Small intestine (tissue), 7 donors: ENCODE measurements around the gene CCS. TPM values are rescaled to one million over a fixed set of nuclear protein-coding genes. Genes with fewer than 3 reads are reported as not detected.

Experiments used
- DNase-seq, 2 donors: peaks; one replicate each; pipeline versions ENCODE4 v3.0.0 to v3.0.0-alpha.2; 2013
- FAIRE-seq: peaks from 2 replicates; lab custom pipeline; 2012; peaks lifted over from hg19 to GRCh38; lab: Jason Lieb, UNC
- H3K27ac ChIP-seq, 3 donors: one replicate each; pipeline ENCODE4 v1.5.1; 2013; ENCODE audit warnings: low read length in 2 of 3, mild to moderate bottlenecking in 2 of 3, control low read depth in 1 of 3, inconsistent platforms in 1 of 3, low read depth in 1 of 3, moderate library complexity in 1 of 3
- H3K27me3 ChIP-seq, 3 donors: one replicate each; pipeline ENCODE4 v1.6.1; 2013; ENCODE audit warnings: low read length in 3 of 3, inconsistent platforms in 1 of 3; ENCODE audit not compliant: control insufficient read depth in 3 of 3, insufficient read depth in 3 of 3
- H3K36me3 ChIP-seq, 3 donors: one replicate each; pipeline ENCODE4 v1.6.1; 2013; ENCODE audit warnings: low read length in 3 of 3, inconsistent platforms in 1 of 3, low read depth in 1 of 3, mild to moderate bottlenecking in 1 of 3, moderate library complexity in 1 of 3; ENCODE audit not compliant: control insufficient read depth in 3 of 3, insufficient read depth in 2 of 3
- H3K4me1 ChIP-seq, 3 donors: one replicate each; pipeline ENCODE4 v1.6.1; 2013; ENCODE audit warnings: low read length in 2 of 3, inconsistent platforms in 1 of 3, low read depth in 1 of 3, mild to moderate bottlenecking in 1 of 3, moderate library complexity in 1 of 3; ENCODE audit not compliant: control insufficient read depth in 3 of 3, insufficient read depth in 2 of 3
- H3K4me3 ChIP-seq, 3 donors: one replicate each; pipeline ENCODE4 v1.5.1; 2013; ENCODE audit warnings: low read length in 3 of 3, control low read depth in 1 of 3, inconsistent platforms in 1 of 3, low read depth in 1 of 3, mild to moderate bottlenecking in 1 of 3, moderate library complexity in 1 of 3
- H3K9me3 ChIP-seq, 2 donors: one replicate each; pipeline ENCODE4 v1.6.1; 2013; ENCODE audit warnings: low read depth in 1 of 2, low read length in 1 of 2; ENCODE audit not compliant: control insufficient read depth in 2 of 2, insufficient read depth in 1 of 2
- WGBS, 3 donors: extraction: QIAGEN DNeasy Blood & Tissue Kit; methylation state at CpG; one replicate each; pipeline ENCODE4 v1.1.7; 2013; 5-methylcytosine and 5-hydroxymethylcytosine counted together
- polyA plus RNA-seq, 4 donors: library from polyadenylated mRNA; stranded (reverse) in 3 of 4; unstranded in 1 of 4; fragments of 200-250 nt in 3 of 4; fragments of 120-200 nt in 1 of 4; gene quantifications; one replicate each; pipeline versions ENCODE4 v1.2.1 to v1.2.3, GENCODE V29; 2013
- donor health status: healthy with polysubstance abuse.
- donor health status: control.
- donor health status: control.
- donor health status: Bipolar disorder and iron deficiency.
- donor health status: healthy.

Gene CCS
- polyA plus RNA-seq, 4 donors: 35.0 to 100.0 (median 66.6) TPM

DNA sequence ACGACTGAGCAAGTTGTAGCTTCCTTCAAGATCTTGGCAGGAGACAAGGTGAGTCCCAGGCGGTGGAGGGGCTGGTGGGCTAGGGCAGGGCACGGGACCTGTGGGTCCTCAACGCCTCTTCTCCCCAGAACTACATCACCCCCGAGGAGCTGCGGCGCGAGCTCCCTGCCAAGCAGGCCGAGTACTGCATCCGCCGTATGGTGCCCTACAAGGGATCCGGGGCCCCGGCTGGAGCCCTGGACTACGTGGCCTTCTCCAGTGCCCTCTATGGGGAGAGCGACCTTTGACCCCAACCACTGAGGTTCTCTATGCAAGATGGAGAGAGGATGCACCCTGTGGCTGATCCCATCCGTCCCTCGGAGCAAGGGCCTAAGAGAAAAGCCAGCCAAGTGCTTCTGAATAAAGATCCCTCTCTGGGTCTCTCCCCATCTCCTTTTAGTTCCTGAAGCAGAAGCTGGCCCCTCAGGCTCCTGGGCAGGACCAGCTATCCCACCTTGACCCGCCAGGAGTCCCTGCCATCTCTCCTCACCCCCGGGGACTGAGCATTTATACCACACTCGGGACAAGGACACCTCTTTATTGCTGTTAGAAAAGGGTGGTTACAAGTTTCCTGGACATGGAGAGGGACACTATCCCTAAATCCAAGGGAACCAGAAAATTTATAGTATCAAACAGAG is 29.9 kb upstream of the CCS start:
- FAIRE-seq: no peak
- no peak overlapping the region for H3K4me3 ChIP-seq

DNA sequence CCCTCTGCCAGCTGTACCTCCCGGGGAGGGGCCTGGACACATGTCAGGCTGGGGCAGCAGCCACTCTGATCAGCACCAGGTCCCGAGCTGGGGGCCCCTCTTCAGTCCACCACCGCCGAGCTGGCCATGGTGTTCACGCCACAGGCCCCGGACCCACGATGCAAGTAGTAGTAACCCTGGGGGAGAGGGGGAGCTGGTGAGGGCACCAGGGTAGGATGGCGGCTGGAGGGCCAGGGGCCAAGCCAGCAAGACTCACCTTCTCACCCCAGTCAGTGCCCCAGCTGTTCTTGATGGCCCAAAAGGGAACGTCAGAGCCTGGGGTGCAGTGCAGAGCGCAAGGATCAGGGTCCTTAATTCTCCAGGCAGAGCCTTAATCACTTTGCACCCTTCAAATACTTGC is 29.2 kb upstream of the CCS start:
- 93 to 94% (median 94%) methylated on average over 10 of the region's 10 CpGs for WGBS, 3 donors
- FAIRE-seq: no peak

More for the DNA sequence above, 29.9 kb upstream of the CCS start:
- H3K27ac ChIP-seq: no peak overlapping the region
- peaks cover 0 to 6% (median 6%) of the 10 kb centered on the region in 3 donors for H3K4me1 ChIP-seq
- no peak for DNase-seq
- H3K36me3 ChIP-seq: peaks cover 0 to 3% (median 0%) of the 10 kb centered on the region in 3 donors
- no peaks in the 10 kb centered on the region for H3K9me3 ChIP-seq
- WGBS, 3 donors: 87 to 90% (median 88%) methylated on average over 20 of the region's 20 CpGs
- peaks cover 0 to 39% (median 0%) of the 10 kb centered on the region in 3 donors for H3K27me3 ChIP-seq

DNA sequence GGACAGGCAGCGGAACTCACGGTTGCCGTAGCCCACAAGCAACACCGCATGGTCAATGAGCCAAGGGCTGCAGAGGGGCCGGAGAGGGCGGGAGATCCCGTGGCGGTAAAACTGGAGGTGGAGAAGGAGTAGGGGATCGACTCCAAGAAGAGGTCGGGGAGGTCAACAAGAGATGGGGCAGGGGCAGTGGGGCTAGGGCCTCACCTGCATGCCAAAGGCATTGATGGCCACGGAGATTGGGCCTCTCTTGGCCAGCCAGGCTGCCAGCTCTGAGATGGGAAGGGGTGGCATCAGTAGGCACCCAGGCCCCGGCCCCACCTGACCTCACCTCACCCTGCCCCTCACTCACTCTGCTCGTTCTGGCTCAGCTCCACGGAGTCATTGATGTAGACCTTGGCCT is 28.4 kb upstream of the CCS start:
- H3K4me1 ChIP-seq: no peaks in the 10 kb centered on the region
- no peak for FAIRE-seq
- H3K4me3 ChIP-seq: no peak overlapping the region
- WGBS, 3 donors: 87 to 91% (median 87%) methylated on average over 14 of the region's 14 CpGs
- DNase-seq: no peak
- no peak overlapping the region for H3K27ac ChIP-seq
- H3K27me3 ChIP-seq: peaks cover 0 to 34% (median 0%) of the 10 kb centered on the region in 3 donors
- H3K9me3 ChIP-seq: no peaks in the 10 kb centered on the region
- H3K36me3 ChIP-seq: peaks cover 0 to 3% (median 0%) of the 10 kb centered on the region in 3 donors

More for the DNA sequence above, 29.2 kb upstream of the CCS start:
- Histone ChIP-seq H3K4me1 (peaks cover 0 to 5% (median 3%) of the 10 kb centered on the region in 3 donors), H3K27ac (no peak overlapping the region), H3K9me3 (no peaks in the 10 kb centered on the region), H3K36me3 (peaks cover 0 to 3% (median 0%) of the 10 kb centered on the region in 3 donors), H3K27me3 (peaks cover 0 to 35% (median 0%) of the 10 kb centered on the region in 3 donors), H3K4me3 (no peak overlapping the region)
- no peak for DNase-seq

DNA sequence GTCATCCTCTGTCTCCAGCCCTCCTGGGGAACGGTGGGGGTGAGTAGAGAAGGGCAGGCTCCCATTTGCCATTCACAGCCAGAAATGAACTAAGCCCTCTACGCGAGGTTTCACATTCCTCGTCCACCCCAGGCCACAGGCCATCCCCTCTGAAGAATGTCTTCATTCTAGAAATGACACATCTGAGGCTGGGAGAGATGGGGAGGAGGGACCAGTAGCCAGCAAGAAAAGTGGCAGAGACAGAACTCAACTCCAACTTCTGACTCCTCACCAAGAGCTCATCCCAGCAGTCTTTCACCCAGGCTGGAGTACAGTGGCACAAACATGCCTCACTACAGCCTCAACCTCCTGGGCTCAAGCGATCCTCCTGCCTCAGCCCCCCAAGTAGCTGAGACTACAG is 28.0 kb upstream of the CCS start:
- H3K27ac ChIP-seq: no peak overlapping the region
- no peak for FAIRE-seq

DNA sequence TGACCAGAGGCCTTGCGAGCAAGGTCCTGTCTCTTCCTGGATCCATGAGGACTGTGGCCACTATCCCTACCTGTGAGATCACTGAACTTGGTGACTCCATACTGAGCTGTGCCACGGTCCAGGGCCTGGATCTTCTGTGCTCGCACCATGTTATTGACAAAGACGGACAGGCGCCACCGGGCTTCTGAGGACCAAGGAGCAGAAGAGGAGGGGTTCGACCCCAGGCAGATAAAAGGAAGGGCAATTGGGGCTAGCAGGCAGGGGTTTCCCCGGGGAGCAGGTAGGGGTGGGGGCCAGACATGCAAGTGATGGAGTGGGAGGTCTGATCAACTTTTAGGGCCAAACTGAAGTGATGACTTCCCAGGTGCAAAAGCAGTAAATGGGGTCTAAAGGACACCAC is 26.8 kb upstream of the CCS start:
- DNase-seq: no peak
- 87 to 92% (median 91%) methylated on average over 8 of the region's 8 CpGs for WGBS, 3 donors
- no peaks in the 10 kb centered on the region for H3K9me3 ChIP-seq
- H3K36me3 ChIP-seq: peaks cover 0 to 3% (median 0%) of the 10 kb centered on the region in 3 donors
- H3K4me3 ChIP-seq: no peak overlapping the region
- H3K4me1 ChIP-seq: no peaks in the 10 kb centered on the region
- H3K27me3 ChIP-seq: peaks cover 0 to 28% (median 0%) of the 10 kb centered on the region in 3 donors
- FAIRE-seq: no peak
- no peak overlapping the region for H3K27ac ChIP-seq

More for the DNA sequence above, 28.0 kb upstream of the CCS start:
- peaks cover 0 to 3% (median 0%) of the 10 kb centered on the region in 3 donors for H3K36me3 ChIP-seq
- H3K4me3 ChIP-seq: no peak overlapping the region
- H3K27me3 ChIP-seq: peaks cover 0 to 31% (median 0%) of the 10 kb centered on the region in 3 donors
- H3K9me3 ChIP-seq: no peaks in the 10 kb centered on the region
- H3K4me1 ChIP-seq: no peaks in the 10 kb centered on the region
- no peak for DNase-seq
- 87 to 94% (median 88%) methylated on average over 5 of the region's 5 CpGs for WGBS, 3 donors

DNA sequence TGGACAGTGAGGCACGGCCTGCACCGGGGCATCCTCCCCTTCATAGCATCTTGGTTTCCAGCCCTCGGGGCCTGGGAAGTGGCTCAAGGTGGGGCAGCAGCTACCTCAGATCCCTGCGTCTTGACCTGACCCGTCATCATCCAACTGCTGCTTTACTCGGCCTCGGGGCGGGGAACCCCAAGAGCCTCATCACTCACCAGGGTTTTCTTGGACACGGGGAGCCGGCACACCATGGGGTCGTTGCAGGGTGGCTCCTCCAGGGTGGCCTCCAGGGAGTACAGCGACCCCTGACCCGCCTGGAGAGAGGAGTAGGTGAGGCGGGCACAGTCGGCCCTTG is 25.2 kb upstream of the CCS start:
- Histone ChIP-seq H3K4me3 (peak overlapping the region in 1 of 3 donors; percentile 58), H3K27ac (no peak overlapping the region), H3K27me3 (peaks cover 0 to 28% (median 0%) of the 10 kb centered on the region in 3 donors), H3K36me3 (peaks cover 0 to 3% (median 0%) of the 10 kb centered on the region in 3 donors), H3K9me3 (no peaks in the 10 kb centered on the region), H3K4me1 (no peaks in the 10 kb centered on the region)
- 57 to 63% (median 60%) methylated on average over 15 of the region's 15 CpGs for WGBS, 3 donors
- FAIRE-seq (no peak), DNase-seq (no peak)

DNA sequence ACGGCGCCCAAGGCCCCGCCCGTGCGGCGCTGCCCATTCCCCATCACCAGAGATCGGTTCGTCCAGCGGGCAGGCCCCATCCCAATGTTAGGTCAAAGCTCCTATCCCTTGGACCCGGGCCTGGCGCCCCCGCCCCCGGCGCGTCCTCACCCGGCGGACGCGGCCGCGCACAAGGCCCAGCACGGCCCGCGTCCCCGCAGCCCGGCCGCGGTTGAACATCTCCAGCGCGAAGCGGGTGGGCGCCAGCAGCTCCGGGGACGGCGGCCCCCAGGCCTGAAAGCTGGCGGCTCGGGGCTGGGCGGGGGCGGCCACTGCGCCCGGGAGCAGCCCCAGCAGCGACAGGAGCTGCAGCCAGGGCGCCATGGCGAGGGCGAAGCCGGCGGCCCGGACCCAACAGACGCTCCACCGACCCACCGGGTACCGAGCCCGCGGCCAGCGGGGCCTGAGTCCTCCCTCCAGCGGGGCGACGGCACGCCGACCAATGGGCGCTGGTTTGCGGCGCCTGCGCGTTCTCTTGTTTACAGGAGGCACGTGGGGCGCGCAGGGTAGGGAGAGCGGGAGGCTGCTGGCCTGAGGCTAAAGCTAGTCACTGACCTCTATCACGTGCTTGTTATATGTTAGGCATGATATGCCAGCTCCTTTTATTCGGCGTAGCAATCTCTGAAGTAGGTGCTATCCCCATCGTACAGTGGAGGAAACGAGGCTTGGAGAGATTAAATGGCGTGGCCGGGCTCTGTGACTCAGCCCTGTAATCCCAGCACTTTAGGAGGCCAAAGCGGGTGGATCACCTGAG is 24.7 kb upstream of the CCS start, which contains the start of gene CTSF:
Gene CTSF, minus strand, starts transcription at position 483 of the 793 bp plus-strand sequence. Its CDS starts 120 bp downstream, at position 363.
- H3K4me1 ChIP-seq: no peaks in the 10 kb centered on the region
- no peak for FAIRE-seq
- no peak within 1 kb of the TSS for H3K27ac ChIP-seq
- peaks cover 0 to 3% (median 0%) of the 10 kb centered on the region in 3 donors for H3K36me3 ChIP-seq
- WGBS, 3 donors: 2 to 5% (median 5%) methylated on average over 54 to 77 of the region's 77 CpGs
- H3K9me3 ChIP-seq: no peaks in the 10 kb centered on the region
- H3K4me3 ChIP-seq: peak within 1 kb of the TSS in 1 of 3 donors; percentile 58
- H3K27me3 ChIP-seq: peaks cover 0 to 28% (median 0%) of the 10 kb centered on the region in 3 donors
- DNase-seq: peak; percentile 70

DNA sequence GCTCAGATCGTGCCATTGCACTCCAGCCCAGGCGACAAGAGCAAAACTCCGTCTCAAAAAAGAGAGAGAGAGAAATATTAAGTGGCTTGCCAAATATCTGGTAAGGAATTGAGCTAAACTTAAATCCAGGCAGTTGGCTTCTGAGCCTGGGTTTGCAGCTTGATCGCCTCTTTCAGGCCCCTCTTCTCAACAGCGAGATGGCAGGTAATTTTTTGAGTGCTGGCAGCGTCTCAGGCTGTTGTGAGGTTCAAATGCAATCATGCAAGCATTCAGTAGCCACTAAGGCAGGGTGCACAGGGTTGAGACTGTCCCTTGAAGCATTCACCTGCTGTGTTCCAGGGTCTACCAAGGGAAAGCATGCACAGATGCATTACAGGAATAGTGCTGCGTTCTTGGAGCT is 23.9 kb upstream of the CCS start:
- Histone ChIP-seq H3K36me3 (peaks cover 0 to 3% (median 0%) of the 10 kb centered on the region in 3 donors), H3K4me1 (no peaks in the 10 kb centered on the region), H3K27ac (no peak overlapping the region), H3K9me3 (no peaks in the 10 kb centered on the region), H3K27me3 (peaks cover 0 to 28% (median 0%) of the 10 kb centered on the region in 3 donors), H3K4me3 (no peak overlapping the region)
- FAIRE-seq (no peak), DNase-seq (no peak)
- WGBS, 3 donors: 84 to 86% (median 85%) methylated on average over 7 of the region's 7 CpGs
